HG03442 (cell line): ENCODE data around the gene TMED9.

Experiments
- ATAC-seq: cut with Tn5 transposase; IDR thresholded peaks from one replicate; pipeline ENCODE4 v1.9.1; 2021; ENCODE audit warnings: mild to moderate bottlenecking, moderate library complexity; ENCODE audit not compliant: unreplicated experiment

The TMED9 gene

DNA sequence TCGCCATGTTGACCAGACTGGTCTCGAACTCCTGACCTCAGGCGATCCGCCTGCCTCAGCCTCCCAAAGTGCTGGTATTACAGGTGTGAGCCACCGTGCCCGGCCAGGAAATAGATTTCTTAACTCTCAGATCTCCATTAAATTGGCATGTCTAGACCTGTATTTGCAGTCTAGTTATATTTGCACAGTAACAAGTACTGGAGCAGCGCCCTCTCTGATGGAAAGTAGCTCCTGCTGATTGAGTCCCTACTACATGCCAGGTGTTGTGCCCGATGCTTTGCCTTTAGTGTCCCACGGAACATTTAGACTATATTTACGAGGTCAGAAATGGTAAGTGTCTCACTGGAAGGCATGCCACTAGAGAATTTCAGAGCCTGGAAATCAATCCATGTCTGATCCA, 15.8 kb upstream of the TMED9 start:
- ATAC-seq = no peak

DNA sequence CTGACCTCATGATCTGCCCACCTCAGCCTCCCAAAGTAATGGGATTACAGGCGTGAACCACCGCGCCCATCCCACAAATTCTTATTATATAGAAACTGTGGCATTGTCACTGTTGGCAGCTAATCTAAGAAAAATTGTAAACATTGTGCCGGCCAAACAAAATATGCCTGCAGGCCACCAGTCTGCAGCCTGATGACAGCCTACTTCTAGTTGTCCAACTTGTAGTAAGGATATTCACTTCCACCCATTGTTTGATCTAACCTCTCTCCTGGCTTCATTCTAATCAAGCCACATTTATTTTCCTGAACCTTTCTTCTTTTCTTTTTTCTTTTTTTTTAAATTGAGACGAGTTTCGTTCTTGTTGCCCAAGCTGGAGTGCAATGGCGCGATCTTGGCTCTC, 13.7 kb upstream of the TMED9 start:
- no peak for ATAC-seq

DNA sequence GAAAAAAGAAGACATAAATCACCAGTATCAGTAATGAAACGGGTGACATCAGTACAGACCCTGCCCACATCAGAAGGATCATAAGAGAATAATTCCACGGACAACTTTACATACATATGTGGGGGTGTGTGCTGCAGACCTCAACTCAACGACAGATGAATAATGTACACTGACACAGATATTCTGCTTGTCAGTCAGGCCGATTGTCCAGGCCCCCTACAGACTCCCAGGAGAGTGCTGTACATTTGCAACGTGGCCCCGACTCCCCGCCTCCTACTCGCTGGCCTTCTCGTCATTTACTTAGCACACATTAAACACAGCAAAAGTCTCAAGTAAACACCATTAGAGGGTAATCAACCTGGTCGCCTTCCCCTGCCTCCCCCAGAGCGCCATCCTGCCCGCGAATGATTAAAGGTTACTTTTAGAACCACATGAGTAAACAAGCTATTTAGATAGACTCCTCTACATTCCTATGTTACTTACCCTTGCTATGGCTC, 3.5 kb upstream of the TMED9 start:
- ATAC-seq = no peak

DNA sequence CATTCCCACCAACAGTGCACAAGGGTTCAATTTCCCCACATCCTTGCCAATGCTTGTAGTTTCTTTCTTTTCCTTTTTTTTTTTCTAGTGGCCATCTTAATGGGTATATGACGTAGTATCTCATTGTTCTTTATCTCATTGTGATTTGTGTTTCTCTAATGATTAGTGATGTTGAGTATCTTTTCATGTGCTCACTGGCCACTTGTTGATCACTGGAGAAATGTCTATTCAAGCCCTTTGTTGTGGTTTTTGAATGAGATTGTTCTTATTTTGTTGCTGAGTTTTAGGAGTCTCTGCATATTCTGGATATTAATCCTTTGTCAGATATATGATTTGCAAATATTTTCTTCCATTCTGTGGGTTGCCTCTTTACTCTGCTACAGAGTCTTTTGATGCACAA, 1.6 kb upstream of the TMED9 start:
- no peak for ATAC-seq

DNA sequence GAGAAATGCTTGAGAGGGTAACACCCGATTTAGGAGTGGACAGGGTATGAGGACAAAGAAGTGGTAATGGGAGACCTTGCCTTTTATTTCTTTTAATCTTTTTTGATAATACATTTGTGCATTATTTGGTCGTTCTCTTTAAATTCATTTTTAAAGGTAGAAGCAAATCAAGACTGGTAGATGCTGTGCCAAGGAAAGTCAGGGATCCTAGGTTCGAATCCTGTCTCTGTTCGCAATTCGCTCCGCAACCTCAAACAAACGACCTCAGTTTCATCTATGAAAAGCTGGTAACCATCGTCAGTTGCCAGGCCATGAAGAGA, 353 bp upstream of the TMED9 start:
- no peak for ATAC-seq

DNA sequence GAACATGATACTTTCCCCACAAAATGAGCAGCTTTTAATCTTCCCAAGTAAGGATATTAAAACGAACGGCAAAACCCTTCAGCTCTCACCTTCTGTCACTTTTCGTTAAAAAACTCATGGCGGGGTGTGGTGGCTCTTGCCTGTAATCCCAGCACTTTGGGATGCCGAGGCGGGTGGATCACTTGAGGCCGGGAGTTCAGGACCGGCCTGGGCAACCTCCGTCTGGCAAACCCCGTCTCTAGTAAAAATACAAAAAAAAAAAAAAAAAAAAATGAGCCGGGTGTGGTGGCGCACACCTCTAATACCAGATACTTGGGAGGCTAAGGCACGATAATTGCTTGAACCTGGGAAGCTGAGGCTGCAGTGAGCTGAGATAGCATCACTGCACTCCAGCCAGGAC, 902 bp downstream of the TMED9 start:
- ATAC-seq = no peak

DNA sequence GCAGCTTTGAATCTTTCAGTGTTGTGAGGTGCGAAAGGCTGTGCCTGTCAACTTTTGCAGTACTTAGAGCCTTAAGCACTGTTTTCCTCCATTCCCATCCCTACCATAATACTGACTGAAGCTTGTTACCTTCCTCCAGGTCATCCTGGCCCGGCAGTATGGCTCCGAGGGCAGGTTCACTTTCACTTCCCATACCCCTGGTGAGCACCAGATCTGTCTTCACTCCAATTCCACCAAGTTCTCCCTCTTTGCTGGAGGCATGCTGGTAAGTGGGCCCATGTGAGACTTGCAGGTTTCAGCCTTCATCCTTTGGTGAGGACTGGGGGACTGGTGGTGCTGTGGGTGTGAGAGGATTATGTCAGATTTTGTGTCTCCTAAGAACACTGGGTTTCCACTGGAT, 1.5 kb downstream of the TMED9 start:
- no peak for ATAC-seq

DNA sequence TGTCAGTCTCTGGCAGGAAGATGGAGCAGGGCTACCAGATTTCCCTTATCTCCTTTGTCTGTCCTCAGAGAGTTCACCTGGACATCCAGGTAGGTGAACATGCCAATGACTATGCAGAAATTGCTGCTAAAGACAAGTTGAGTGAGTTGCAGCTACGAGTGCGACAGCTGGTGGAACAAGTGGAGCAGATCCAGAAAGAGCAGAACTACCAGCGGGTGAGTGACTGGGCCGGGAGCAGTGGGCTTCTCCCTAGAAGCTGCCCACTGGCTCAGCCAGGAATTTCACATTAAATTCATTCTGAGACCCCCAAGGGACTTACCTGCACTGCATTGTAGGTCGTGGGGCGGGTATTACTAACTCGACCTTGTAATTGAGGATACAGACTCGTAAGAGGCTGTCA, 2.1 kb downstream of the TMED9 start:
- no peak for ATAC-seq

DNA sequence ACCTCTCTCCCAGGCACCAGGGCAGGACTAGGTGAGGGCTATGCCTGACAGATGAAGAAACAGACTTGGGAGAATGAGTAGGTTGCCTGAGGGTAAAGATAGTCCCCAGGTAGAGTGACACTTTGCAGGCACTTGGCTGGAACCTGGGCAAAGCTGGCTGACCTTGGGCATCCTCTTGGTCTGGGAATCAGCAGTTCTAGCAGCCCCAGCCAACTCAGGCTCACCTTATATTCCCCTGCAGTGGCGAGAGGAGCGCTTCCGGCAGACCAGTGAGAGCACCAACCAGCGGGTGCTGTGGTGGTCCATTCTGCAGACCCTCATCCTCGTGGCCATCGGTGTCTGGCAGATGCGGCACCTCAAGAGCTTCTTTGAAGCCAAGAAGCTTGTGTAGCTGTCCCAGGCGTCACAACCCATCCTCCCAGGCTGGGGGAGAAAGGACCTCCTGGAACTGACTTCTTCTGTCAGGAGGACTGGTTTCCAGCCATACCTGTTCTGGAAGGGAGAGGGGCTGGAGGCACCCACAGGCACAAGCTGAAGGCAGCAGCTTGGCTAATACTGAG, 3.1 kb downstream of the TMED9 start:
- ATAC-seq = no peak

DNA sequence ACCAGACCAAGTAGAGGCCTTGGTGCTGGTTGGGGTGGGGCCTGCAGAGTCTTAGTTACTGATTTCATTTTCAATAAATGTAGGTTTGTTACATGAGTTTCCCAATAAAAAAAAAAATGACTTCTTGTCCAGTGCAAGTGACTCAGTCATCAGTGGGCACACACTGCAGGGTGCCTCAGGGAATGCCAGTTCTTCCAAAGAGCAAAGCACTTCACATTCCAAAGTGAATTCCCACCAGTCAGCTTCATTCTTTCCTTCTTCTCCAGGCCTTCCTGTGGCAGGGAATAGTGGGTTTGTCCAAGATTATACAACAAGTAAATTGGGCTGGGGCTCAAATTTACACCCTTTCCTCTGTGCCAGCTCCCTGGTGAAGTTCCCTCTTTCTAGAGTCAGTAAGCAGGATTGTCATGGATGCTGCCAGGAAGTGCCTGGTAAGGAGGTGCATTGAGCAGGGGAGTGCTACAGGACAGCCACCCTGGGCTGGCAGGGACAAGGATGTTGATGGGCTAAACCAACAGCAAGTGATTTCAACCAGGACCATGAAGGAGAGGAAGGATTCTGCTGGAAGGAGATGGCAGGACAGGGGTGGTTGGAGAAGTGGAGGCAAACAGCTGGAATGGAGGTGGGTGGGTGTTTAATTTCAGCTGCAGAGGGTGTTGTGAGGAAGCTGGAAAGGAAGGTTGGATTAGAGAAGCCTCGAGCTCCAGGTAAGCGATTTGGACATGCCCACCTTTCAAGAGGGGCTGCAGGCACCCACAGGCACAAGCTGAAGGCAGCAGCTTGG, 4.2 kb downstream of the TMED9 start:
- no peak for ATAC-seq

DNA sequence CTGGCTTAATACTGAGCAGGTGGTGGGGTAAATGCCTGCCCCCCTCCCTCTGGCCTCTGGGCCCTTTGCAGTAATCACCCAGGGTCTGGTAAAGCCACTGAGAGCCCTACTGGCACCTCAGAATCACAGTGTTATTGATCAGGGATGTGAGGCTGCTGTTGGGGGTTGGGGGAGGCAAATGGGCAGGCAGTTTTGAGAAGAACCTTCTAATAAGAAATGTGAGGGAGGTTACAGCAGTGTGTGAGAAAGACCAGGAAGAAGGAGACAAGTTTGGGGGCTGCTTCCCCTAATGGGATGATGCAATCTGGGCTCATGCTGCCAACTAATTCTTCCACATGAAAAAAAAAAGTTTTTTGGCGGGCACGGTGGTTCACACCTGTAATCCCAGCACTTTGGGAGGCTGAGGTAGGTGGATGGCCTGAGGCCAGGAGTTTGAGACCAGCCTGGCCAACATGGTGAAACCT, 4.8 kb downstream of the TMED9 start:
- no peak for ATAC-seq

DNA sequence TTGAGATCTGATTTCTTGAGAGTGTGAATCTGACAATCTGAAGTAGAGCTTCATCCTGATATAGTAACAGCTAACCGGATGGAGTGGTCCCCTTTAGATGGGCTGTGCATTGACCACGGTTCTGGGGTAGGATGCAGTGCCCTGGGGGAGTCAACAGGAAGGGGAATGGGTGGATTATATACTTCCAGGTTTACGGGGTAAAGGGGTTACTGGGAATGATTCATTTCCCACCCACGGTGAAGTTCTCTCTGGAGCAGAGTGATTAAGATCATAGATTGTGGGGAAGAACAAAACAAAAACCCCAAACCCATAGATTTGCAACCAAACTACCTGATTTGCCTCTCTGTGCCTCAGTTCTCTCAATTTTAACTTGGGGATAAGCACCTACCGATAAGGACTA, 6.5 kb downstream of the TMED9 start:
- no peak for ATAC-seq

DNA sequence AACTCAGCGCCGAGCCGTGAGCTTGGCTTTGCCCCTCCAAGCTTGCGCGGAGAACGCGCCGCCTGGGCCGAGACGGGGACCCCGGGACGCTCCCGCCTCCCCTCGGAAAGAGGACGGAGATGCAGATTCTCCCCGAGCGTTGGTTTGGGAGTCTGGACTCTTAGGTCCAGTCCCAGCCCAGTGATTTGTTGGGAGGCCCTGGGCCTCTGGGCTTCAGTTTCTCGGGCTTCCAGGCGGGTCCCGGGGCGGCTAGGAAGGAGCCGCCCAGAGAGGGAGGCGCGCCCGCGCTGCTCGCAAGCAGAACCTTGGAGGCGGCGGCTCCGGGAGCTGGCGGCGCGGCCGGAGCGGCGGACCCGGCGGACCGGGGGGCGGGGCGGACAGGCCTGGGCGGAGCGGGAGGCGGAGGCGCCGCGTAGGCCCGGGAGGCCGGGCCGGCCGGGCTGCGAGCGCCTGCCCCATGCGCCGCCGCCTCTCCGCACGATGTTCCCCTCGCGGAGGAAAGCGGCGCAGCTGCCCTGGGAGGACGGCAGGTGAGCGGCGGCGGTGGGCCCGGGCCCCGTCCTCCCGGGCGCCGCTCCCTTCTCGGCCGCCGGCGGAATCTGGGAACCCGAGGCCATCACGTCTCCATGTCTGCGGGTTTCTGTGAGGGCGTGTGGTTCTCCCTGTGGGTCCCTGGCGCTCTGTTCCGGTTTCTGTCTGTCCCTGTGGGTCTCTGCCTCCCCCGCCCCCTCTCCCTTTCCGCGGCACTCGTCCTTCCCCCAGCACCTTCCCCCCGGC, 7.9 kb downstream of the TMED9 start, which contains the start of gene B4GALT7:
Gene B4GALT7, plus strand, starts transcription at position 402 of the 777 bp plus-strand sequence. Its CDS starts 79 bp downstream, at position 481.
- ATAC-seq = peak; percentile 87

DNA sequence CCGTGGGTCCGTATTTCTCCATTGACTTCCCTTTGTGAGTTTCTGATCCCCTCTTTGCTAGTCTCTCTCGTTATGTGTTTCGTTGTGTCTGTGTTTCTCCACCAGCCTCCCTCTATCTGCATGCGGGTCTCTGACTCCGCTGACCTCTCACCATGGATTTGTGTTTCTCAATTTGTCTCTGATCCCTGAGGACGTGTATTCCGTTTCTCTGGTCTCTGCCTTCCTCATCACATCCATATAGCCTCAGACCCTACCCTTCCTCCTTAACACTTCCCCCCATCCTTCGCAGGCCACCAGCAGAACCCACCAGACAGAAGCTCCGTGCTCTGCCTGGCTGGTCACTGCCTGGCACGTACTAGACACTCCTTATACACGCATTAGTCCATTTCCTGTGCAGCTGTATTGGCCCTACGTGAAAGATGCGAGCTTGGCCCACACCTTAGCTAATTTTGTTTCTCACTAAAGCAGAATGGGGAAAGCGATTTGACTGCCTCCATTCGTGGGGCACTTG, 8.6 kb downstream of the TMED9 start:
- ATAC-seq = no peak

DNA sequence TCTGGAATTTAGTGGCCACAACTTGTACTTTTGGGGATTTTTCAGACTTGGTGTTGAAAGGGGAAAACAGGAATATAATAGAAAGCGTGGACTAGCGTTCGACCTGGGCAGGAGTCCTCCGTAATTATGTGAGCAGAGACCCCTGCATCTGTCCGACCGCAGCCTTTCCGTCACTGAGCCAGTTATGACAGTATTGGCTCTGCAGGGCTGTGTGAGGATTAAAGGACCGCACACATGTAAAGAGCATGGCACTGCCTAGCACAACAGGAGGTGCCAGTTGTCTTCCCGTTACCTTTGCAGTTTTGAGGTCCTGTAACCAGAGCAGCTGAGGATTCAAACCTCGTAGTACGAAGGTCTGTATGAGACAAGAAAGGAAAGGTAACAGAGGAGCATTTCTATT, 9.1 kb downstream of the TMED9 start:
- no peak for ATAC-seq

DNA sequence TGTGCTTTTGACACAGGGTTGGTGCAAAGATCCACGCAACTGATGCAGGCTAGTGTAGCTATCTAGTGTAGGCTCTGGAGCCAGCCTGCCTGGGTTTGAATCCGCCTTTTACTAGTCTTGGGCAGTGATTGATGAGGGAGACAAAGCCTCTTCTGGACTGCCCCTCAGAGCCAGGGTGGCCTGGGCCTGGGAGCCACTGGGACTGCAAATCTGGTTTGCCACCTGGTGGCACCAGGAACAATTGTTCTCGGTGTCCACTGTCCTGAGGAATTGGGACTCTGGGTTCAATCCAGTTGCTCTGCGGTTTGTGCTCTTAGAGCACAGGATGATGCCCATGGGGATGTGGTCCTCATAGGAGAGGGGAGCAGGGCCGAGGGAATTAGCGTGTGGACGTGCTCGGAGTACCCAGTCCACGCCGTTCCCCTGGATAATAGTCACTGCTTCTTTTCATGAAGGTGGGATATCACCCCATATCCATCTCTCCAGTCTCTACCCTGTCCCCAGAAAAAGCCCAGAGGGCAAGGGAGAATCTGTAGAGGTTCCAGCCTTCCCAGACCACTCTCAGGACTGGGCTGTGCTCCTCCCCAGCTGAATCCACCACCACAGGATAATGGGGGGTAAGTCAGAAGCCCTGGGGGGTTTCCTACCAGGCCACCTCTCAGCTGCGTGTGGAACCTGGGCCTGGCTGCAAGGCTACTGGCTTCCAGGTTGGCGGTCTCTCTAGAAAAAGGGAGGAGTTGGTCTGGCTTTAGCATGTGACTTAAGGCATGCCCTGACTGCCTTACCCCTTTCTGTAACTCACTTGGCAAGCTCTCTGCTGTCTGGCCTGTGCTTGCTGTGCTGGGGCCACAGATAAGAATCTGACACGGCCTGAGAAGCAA, 9.8 kb downstream of the TMED9 start:
- no peak for ATAC-seq

DNA sequence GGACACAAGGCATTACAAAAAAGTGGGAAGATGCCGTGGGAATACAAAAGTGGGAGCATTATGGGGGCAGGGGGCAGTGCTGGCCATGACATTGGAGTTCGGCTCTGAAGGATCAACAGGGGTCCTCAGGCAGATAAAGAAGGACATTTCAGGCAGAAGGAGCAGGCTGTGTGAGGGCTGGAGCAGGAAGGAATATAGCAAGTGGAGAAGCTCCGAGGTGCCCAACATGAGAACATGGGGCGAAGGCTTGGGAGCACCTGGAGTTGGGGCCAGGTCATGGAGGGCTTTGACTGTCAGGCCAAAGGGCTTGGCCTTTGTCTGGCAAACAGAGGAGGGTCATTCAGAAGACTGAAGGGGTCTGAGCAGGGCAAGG, 10.4 kb downstream of the TMED9 start:
- ATAC-seq = no peak

DNA sequence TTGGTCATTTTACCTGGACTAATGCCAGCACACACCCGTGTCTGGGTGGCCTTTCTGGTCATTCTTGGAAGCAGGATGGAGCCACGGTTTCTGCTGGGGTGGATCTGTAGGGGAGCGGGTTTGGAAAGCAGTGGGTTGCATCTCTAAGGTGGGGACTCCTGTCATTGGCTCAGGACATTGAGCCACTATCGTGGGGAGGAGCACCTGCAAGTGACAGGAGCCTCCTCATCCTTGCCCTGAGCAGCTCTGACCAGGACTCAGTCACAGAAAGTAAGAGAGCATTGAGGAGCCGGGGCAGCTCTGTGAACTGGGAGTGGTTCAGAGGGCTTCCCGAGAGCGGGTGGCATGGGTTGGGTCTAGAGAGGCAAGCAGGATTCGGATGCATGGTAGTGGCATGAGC, 11.6 kb downstream of the TMED9 start:
- no peak for ATAC-seq

DNA sequence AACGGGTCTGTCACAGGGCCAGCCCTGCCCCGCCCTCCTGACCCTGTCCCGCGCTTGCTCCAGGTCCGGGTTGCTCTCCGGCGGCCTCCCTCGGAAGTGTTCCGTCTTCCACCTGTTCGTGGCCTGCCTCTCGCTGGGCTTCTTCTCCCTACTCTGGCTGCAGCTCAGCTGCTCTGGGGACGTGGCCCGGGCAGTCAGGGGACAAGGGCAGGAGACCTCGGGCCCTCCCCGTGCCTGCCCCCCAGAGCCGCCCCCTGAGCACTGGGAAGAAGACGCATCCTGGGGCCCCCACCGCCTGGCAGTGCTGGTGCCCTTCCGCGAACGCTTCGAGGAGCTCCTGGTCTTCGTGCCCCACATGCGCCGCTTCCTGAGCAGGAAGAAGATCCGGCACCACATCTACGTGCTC, 12.1 kb downstream of the TMED9 start:
- no peak for ATAC-seq

DNA sequence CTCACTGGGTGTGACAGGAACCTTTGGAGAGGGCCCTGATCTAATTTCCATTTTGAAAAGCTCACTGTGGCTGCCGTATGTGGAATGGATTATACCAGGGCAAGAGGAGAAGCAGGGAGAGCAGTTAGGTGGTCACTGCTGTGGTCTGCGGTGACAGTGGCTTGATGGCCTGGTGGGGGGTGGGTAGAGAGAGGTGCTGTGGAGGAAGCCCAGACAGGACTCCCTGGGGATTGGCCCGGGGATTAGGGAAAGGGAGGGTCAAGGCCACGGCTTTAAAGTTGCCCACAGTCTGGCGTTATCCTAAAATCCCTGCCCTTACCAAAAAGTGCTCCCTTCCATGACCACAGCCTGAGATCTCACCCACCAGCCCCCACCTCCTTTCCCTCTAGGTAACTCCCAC, 12.7 kb downstream of the TMED9 start:
- no peak for ATAC-seq

DNA sequence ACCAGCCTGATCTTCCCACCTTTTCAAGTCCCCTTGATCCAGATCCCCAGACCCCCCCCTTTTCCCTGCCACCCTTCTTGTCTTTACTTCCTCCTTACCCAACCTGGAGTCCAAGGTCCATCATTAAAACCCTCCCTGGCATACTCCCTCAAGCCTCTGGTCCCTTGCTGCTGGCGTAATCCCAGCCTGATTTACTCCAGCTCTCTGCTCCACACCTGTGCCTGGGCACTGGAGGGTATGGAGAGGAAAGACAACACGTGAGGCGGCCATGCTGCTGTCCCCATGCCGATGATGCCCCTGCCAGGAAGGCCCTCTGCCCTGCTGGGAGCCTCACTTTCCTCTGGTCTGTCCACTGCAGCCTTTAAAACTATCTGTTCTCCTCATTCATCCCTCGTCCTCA, 13.1 kb downstream of the TMED9 start:
- ATAC-seq = no peak
